GM19193 (cell line): ENCODE data around the gene TFAP2A.

ENCODE experiments used
- POLR2A ChIP-seq: IDR thresholded peaks from 4 replicates; pipeline ENCODE4 v1.6.1; 2011; ENCODE audit not compliant: insufficient read depth, insufficient read length; ENCODE audit errors: extremely low read depth

Gene TFAP2A

DNA sequence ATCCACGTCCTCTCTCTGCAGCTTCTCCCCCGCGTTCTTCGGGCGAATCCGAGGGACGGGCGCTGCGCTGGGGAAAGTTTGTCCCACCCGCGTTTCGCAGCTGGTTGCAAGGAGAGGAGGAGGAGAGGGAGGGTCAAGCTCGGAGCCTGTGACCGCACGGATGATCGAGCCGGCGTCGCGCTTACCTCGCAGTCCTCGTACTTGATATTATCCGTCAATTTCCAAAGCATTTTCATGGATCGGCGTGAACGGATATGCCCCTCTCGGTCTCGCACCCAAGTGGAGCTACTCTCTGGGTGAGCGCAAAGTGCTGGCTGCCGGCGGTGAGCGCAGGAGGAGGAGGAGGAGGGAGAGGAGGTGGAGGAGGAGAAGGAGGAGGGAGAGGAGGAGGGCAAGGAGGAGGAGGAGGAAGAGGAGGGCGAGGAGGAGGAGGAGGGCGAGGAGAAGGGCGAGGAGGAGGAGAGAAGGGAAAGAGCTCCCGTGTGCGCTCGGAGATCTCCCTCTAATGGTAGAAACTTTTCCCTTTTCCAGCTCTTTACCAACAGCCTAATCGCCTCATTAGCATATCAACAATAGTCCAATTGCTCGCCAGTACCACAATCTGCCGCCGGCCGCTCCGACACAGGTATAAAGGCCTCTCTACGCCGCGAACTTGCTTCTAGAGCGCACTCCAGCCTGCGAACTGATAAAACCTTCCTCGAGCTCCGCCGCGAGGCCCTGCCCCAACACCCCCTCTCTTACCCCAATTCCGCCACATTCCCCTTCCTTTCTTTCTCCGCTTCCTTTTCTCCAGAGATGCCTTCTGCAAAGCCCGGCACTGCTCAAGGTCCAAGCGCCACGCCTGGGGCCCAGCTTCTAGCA lies at the start of gene TFAP2A:
TFAP2A (minus strand) TSS at position 319 of the 861 bp plus-strand sequence; CDS start at position 236, 83 bp downstream.
- no peak for TF ChIP-seq POLR2A

DNA sequence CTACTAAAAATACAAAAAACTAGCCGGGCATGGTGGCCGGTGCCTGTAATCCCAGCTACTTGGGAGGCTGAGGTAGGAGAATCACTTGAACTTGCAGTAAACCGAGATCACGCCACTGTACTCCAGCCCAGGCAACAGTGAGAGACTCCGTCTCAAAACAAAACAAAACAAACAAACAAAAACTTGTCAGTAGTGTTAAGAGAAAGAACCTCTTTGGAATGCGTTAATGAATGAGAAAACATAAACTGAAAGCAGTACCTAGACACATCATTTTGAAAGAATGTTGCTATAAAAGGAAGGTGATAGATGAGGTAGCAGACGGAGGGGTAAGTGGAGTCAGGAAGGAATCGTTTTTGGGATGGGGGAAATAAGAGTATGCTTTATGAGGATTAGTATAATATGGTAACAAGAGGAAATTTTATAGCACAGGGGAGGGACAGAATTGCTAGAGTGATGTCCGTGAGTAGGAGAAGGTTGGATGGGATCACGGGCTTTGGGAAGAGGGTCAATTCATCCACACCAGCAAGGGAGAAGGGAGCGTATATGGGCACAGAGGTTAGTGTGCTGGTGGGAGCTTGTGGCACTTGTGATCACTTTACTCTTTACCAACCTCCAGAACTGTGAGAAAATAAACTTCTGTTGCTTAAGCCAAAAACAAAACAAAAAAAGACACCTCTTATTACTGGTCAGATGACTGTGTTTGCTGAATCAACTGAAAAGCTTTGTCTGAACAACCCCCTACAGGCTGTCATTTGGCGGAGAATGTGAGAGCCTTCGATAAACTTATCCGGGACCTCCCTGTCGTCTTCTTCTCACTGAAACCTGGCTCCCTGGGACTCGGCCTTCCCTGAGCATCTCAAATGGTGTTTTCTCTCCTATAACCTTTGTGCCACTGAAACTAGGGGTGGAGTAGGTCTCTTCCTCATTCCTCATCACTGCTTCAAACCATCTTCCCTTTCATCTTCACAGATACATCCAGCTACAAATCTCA lies 48.9 kb upstream of the TFAP2A start:
- TF ChIP-seq POLR2A: no peak

DNA sequence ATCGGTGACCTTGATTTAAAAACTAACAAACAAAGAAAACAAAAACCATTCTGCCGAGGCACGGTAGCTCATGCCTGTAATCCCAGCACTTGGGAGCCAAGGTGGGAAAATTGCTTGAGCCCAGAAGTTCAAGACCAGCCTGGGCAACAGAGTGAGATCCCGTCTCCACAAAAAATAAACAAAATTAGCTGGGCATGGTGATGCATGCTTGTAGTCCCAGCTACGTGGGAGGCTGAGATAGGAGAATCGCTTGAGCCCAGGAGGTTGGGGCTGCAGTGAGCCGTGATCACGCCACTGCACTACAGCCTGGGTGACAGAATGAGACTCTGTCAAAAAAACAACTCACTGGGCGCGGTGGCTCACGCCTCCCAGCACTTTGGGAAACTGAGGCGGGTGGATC lies 48.2 kb upstream of the TFAP2A start:
- no peak for TF ChIP-seq POLR2A

DNA sequence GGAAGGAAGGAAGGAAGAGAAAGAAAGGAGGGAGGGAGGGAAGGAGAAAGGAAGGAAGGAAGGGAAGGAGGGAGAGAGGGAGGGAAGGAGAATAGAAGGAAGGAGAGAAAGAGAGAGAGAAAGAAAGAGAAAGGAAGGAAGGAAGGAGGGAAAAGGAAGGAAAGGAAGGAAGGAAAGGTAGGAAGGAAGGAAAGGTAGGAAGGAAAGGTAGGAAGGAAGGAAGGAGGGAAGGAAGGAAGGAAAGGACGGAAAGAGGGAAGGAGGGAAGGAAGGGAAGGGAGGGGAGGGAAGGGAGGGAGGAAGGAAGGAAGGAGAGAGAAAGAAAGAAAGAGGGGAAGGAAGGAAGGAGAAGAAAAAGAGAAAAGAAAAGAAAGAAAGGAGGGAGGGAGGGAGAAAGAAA lies 47.0 kb upstream of the TFAP2A start:
- no peak for TF ChIP-seq POLR2A

DNA sequence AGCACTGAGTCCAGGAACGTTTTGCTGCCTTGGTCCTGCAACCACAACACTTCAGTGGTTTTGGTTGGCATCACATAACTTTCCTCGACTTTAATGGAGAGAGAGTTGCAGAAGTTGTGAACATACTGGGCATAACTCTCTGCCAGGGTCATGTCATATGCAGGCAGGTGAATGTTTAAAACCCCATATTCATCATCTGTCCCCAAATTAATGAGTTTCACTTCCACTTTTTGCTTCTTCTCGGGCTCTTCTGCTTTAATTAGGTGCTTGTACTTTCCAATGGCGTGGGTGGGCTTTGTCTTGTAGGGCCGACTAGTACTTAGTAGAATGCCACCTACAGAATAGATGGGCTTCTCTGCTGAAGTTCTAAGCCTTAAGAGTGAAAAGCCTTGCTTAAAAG lies 45.2 kb upstream of the TFAP2A start:
- no peak for TF ChIP-seq POLR2A

DNA sequence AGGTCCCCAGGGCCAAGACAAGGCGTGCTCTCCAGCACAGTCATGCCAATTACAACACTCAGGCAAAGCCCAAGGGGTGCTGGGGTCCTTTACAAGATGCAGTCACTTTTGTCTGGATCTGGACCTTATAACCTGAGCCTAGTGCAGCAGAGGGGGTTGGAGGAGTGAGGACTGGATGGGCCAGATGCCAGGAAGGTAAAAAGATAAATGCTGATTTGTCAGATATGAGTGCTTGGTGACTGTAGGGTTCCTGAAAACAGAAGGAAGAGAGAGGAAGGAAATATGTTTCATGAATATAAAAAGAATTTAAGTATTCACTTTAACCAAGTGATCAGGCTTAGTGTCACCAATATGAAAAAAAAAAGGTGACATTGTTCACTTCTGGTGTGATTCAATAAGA lies 43.4 kb upstream of the TFAP2A start:
- no peak for TF ChIP-seq POLR2A

DNA sequence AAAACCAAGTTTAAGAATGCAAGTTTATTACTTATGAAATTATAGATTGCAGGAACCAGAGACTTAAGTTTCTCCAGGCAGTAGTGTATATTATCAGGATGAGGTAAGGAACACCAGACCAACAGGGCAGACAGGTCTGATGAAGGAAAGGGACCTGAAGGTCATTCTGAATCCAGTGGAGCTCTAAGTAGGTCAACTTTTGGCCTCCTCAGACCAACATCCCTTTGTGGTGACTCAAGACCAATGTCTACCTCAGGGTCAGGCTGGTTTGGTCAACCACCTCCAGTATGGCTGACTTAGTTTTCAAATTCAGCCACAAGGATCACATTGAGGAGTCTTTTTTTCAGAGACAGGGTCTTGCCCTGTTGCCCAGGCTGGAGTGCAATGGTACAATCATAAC lies 38.7 kb upstream of the TFAP2A start:
- no peak for TF ChIP-seq POLR2A

DNA sequence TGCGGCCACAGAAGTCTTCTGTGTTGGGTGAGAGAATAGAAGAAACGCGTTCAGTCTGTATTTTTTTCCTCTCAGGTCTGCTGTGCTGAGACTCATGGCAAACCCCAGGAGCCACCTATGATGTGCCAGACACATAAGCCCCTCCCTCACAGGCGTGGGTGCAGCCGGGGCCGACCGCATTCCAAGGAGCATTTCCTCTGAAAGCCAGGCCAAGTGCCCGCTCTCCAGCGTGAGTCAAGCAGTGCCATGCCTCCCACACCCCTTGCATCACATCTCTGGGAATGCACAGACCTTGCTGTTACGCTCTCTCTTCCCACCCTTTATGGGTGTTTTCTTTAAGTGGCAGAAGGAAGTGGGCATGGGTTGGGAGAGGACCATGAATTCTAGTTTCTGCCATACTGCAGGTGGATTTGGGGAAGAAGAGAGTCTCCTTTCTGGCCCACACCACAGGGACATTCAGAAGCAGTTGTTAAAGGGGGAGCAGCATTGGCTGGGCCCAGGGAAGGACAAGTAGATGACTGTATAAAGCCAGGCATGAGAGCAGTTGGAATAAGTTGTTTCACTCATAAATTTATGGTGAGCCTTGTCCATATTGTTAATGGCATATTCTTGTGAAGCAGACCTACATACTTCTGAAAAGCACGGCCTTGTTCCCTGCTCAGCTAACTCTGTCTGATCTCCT lies 37.1 kb upstream of the TFAP2A start:
- TF ChIP-seq POLR2A: no peak

DNA sequence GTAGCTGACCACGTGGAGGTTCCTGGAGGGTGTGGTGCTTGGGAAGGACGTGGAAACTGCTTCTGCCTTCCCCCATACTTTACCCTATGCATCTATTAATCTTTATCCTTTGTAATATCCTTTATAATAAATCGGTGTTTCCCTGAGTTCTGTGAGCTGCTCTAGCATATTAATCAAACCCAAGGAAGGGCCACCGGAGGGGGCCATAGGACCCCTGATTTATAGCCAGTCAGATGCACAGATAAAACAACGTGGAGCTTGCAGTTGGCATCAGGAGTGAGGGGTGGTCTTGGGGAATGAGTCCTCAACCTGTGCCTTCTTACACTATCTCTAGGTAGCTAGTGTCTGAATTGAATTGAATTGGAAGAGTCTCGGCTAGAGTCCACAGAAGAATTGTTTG lies 36.5 kb upstream of the TFAP2A start:
- no peak for TF ChIP-seq POLR2A

DNA sequence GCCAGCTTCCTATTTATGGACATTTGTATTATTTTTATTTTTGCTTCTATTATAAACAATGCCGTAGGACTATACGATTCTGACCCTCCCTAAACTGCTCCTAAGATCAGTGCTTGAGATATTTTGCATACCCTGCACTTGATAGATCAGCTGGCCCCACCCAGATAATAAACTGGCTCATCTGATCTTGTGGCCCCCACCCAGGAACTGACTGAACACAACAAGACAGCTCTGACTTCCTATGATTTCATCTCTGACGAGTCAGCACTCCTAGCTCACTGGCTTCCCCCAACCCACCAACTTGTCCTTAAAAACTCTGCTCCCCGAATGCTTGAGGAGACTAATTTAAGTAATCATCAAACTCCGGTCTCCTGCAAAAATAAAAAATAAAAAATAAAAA lies 34.9 kb upstream of the TFAP2A start:
- no peak for TF ChIP-seq POLR2A

DNA sequence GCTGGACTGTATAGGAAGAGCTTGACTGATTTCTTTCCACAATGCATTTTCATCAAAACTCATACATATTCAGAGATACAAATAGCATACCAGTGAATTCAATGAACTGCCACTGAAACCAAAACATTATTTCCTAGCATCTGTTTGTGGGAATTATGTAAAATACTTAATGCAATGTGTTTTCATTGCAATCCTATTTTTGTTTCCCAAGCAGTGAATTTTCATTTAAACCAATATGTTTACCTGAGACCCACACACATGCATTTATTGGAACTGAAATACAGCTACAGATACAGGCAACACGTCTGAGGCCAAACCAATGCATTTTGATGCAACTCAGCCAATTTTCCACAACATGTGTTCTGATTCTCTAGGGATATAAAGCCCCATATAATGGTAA lies 33.2 kb upstream of the TFAP2A start:
- TF ChIP-seq POLR2A: no peak

DNA sequence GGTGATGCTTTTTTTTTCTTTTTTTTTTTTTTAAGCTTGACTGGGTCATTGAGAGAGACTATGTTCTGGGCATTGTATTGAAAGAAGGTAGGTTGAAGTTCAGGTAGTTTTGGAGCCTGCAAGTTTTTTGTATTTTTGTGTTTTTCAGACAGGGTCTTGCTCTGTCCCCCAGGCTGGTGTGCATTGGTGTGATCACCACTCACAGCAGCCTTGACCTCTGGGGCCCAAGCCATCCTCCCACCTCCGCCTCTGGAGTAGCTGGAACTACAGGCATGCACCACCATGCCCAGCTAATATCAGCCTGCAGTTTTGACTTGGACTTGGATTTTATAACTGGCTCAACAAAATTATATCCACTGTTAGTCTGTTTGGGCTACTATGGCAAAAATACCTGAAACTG lies 31.7 kb upstream of the TFAP2A start:
- no peak for TF ChIP-seq POLR2A

DNA sequence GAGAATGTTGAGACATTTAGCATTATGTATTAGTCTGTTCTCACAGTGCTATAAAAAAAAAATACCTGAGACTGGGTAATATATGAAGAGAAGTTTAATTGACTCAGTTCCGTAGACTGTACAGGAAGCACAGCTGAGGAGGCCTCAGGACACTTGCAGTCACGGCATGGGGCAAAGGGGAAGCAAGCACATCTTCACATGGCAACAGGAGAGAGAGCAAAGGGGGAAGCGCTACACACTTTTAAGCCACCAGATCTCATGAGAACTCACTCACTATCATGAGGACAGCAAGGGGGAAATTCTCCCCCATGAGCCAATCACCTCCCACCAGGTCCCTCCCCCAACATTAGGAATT lies 26.8 kb upstream of the TFAP2A start:
- TF ChIP-seq POLR2A: no peak

DNA sequence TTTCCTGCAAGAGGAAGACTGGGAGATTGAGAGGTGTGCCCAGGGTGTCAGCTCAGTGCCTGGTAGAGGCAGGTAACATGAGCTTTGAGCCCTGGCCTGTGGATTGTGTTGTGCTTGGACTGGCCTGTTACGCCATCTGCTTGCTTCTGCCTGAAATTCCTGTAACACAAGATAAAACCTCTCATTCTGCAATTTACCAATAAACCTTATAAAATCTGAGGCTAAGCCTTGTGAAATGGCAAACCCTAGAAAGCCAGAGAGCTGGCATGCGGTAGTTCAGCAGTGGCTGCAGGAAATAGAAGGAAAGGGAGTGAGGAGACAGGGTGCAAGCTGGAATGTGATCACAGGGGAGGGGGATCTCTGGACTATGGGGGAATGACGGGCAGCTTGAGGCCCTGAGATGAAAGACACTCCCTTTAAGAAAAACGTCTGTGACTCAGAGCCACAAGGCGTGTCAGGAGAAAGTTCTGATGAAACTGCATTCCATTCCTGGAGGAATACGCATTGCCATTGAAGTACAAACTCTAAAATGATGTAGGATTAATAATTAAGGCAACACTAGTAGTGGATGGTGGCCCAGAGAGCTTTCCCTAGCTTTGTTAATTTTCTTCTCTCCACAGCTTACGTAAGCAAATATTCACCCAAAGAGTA lies 26.3 kb upstream of the TFAP2A start:
- no peak for TF ChIP-seq POLR2A

DNA sequence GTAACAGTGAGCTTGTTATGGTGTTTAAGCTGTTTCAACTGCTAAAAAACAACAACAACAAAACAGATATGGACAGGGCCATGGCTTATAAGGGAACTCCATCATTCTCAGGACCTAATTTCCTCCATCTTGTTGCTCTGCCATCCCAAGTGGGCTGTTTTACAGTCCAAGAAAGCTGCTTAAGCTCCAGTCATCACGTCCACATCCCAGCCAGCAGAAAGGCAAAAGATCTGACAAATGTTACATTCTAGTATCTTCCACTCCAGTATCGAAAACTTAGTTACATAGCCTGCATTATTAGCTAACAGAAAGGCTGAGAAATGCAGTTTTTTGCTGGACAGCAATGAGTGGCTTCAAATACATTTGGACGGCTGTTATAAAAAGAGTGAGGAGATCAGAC lies 23.0 kb upstream of the TFAP2A start:
- TF ChIP-seq POLR2A: no peak
